ENCODE data around the gene PRTN3. TPM values are rescaled to one million over a fixed set of nuclear protein-coding genes. Genes with fewer than 3 reads are reported as not detected.

Gene PRTN3
- polyA plus RNA-seq, 1 of the 3 experiments (the other 2 are of a cell fraction): not detected

GRCh38 chr19:882871-883497 is 42.2 kb downstream of the PRTN3 start (continued):
- TF ChIP-seq, protein P1, sequence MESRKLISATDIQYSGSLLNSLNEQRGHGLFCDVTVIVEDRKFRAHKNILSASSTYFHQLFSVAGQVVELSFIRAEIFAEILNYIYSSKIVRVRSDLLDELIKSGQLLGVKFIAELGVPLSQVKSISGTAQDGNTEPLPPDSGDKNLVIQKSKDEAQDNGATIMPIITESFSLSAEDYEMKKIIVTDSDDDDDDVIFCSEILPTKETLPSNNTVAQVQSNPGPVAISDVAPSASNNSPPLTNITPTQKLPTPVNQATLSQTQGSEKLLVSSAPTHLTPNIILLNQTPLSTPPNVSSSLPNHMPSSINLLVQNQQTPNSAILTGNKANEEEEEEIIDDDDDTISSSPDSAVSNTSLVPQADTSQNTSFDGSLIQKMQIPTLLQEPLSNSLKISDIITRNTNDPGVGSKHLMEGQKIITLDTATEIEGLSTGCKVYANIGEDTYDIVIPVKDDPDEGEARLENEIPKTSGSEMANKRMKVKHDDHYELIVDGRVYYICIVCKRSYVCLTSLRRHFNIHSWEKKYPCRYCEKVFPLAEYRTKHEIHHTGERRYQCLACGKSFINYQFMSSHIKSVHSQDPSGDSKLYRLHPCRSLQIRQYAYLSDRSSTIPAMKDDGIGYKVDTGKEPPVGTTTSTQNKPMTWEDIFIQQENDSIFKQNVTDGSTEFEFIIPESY (IDR thresholded peaks at IDR 0.05; ENCODE audit: borderline replicate concordance, low read depth): no peak
- TF ChIP-seq, protein P2, sequence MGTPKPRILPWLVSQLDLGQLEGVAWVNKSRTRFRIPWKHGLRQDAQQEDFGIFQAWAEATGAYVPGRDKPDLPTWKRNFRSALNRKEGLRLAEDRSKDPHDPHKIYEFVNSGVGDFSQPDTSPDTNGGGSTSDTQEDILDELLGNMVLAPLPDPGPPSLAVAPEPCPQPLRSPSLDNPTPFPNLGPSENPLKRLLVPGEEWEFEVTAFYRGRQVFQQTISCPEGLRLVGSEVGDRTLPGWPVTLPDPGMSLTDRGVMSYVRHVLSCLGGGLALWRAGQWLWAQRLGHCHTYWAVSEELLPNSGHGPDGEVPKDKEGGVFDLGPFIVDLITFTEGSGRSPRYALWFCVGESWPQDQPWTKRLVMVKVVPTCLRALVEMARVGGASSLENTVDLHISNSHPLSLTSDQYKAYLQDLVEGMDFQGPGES (IDR thresholded peaks at IDR 0.05; ENCODE audit: low read depth, low read length): no peak
- TF ChIP-seq NRF1 (IDR thresholded peaks at IDR 0.05; ENCODE audit: low read depth, low read length) (no peak), RAD21 (IDR thresholded peaks at IDR 0.05; ENCODE audit: low read length) (no peak), SMC3 (IDR thresholded peaks at IDR 0.05; ENCODE audit: low read depth, low read length) (no peak), ELF1 (IDR thresholded peaks at IDR 0.05) (no peak), TAF1 (IDR thresholded peaks at IDR 0.05; ENCODE audit: borderline replicate concordance, low read depth, low read length) (no peak)

DNA sequence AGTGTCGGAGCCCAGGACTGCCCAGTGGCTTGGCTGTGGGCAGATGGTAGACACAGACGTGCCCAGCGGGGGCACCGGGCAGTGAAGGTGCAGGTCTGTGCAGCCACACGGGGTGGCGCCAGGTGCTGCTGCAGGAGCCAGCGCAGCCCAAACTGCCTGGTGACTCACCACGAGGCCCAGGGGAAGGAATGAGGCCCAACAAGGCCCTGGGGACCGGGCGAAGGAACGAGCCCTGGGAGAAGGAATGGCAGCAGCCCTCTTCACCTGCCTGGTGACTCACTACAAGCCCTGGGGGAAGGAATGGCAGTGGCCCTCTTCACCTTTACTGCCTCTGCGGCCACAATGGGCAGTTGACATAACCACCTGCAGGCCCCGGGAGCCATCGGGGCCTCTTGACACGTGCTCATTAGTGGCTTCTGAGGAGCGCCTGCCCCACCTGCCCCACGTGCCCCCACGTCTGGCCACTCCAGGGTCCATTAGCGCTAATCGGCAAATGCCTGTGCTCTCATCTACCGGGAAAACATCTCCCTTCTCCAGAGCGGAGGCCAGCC is 42.9 kb downstream of the PRTN3 start:
- no peaks in the 10 kb centered on the region for H4K20me1 ChIP-seq (ENCODE audit: insufficient read depth)
- no peak overlapping the region for H3K27ac ChIP-seq (ENCODE audit: low read depth in 2 of 2, low read length in 1 of 2)
- H3K4me2 ChIP-seq: no peak overlapping the region
- no peaks in the 10 kb centered on the region for H3K9me2 ChIP-seq
- H2AFZ ChIP-seq (ENCODE audit: low read depth): no peak overlapping the region
- no peak overlapping the region for H3K9ac ChIP-seq
- ChIA-PET POLR2A (no interaction called here), CTCF (no interaction called here)
- 95% methylated on average over 18 of the region's 22 CpGs for WGBS (ENCODE audit: low lambda C conversion rate)
- no peak for TF ChIP-seq FOSL2 (IDR thresholded peaks at IDR 0.05; ENCODE audit: borderline replicate concordance, low read depth)
- no peak for TF ChIP-seq CTCF (IDR thresholded peaks at IDR 0.05)
- no peak for TF ChIP-seq FOXM1 (IDR thresholded peaks at IDR 0.05; ENCODE audit: low read depth)
- TF ChIP-seq EZH2phosphoT487 (IDR thresholded peaks at IDR 0.05; ENCODE audit: borderline replicate concordance, low read depth): no peak
- no peak for TF ChIP-seq YY1 (IDR thresholded peaks at IDR 0.05; ENCODE audit: low read depth)
- TF ChIP-seq GABPA (IDR thresholded peaks at IDR 0.05; ENCODE audit: low read depth): no peak
- no peak for TF ChIP-seq RAD21 (IDR thresholded peaks at IDR 0.05; ENCODE audit: low read length)
- TF ChIP-seq MXI1 (IDR thresholded peaks at IDR 0.05; ENCODE audit: low read depth, low read length): no peak
- TF ChIP-seq RCOR1 (IDR thresholded peaks at IDR 0.05; ENCODE audit: low read length): no peak
- TF ChIP-seq TAF1 (IDR thresholded peaks at IDR 0.05; ENCODE audit: borderline replicate concordance, low read depth, low read length): no peak
- TF ChIP-seq GATA2 (CRISPR knock-in tag; IDR thresholded peaks at IDR 0.05): no peak
- no peak for TF ChIP-seq NRF1 (IDR thresholded peaks at IDR 0.05; ENCODE audit: low read depth, low read length)
- no peak for TF ChIP-seq FOXJ3 (CRISPR knock-in tag; IDR thresholded peaks at IDR 0.05)
- no peak for TF ChIP-seq ELF1 (IDR thresholded peaks at IDR 0.05)
- no peak for TF ChIP-seq SIN3A (IDR thresholded peaks at IDR 0.05; ENCODE audit: borderline replicate concordance, low read depth, low read length)
- no peaks in the 10 kb centered on the region for H3K9me3 ChIP-seq
- peaks cover 6% of the 10 kb centered on the region for H3F3A ChIP-seq (replicated peaks; ENCODE audit: insufficient read depth)
- H3K4me3 ChIP-seq (ENCODE audit: low read depth in 2 of 2, low read length in 1 of 2): no peak overlapping the region
- DNase-seq: no peak
- peaks cover 11 to 57% of the 10 kb centered on the region in 2 experiments for H3K36me3 ChIP-seq (replicated peaks in 1 of 2; ENCODE audit: control insufficient read depth in 1 of 2, insufficient read depth in 2 of 2, low read length in 1 of 2)
- no peaks in the 10 kb centered on the region for H3K79me2 ChIP-seq (ENCODE audit: insufficient read depth)
- peaks cover 0 to 15% of the 10 kb centered on the region in 2 experiments; a peak in 1 of 4 replicates for H3K4me1 ChIP-seq (ENCODE audit: control insufficient read depth in 1 of 2, insufficient read depth in 2 of 2, low read depth in 1 of 2, low read length in 1 of 2)
- no peaks in the 10 kb centered on the region for H3K27me3 ChIP-seq (ENCODE audit: insufficient read depth)

All from SK-N-SH (cell line).